Fibroblast of skin of right biceps (primary cell): ENCODE results near the gene A4GNT.
A peak's percentile ranks its signal among the peaks of the same experiment; 100 is the strongest.

Experiments used
- DNase-seq: peaks from one replicate; pipeline ENCODE4 v3.0.0-alpha.2; 2013

The A4GNT gene

DNA sequence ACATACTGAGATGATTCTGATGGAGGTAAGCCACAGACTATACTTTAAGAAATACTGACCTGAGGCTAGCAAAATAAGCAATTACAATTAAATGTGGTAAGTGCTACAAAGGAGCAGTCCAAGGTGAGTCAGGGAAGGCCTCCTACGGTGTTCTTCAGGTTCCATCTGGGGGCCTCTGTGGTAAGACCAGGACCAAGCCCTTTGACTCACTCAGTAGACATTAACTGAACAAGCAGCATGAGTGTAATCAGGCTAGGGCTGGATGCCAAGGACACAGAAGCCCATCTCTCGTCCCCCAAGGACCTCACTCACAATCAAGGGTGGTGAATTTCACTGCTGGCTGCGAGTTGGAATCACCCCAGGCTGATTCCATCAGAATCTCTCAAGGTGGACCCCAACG, 54.1 kb downstream of the A4GNT start:
- DNase-seq: peak; percentile 69
